ENCODE measurements around the gene GPC1. TPM values are rescaled to one million over a fixed set of nuclear protein-coding genes. Genes with fewer than 3 reads are reported as not detected.

Gene GPC1
- total RNA-seq, 2 donors from 2014 or later = 37.8 to 69.7 TPM

- Mint-ChIP-seq H3K4me1 (no peaks in the 10 kb centered on the region), H3K36me3 (ENCODE audit: low read depth) (peaks cover 10% of the 10 kb centered on the region), H3K9me3 (peaks cover 8% of the 10 kb centered on the region), H3K27ac (no peak overlapping the region), H3K4me3 (no peak overlapping the region), H3K27me3 (ENCODE audit: insufficient read depth) (peaks cover 27% of the 10 kb centered on the region)
- H3K27ac ChIP-seq (ENCODE audit: low read depth, low read length) = no peak overlapping the region
- H3K4me3 ChIP-seq (ENCODE audit: low read length) = no peak overlapping the region
- H3K9ac ChIP-seq (ENCODE audit: extremely low read depth, low read length, poor library complexity, severe bottlenecking) = no peak overlapping the region
- peaks cover 11% of the 10 kb centered on the region for H3K27me3 ChIP-seq (ENCODE audit: control insufficient read depth, insufficient read depth, low read length, poor library complexity, severe bottlenecking)
- no peaks in the 10 kb centered on the region for H3K36me3 ChIP-seq (ENCODE audit: control insufficient read depth, insufficient read depth, low read length)
- peak; percentile 22 for DNase-seq
- 96 to 100% methylated on average over 2 of the region's 2 CpGs for WGBS, 2 experiments (ENCODE audit: insufficient coverage in 1 of 2, insufficient read length in 1 of 2)
- no peaks in the 10 kb centered on the region for H3K4me1 ChIP-seq (ENCODE audit: control insufficient read depth, insufficient read depth, low read length)
- no peaks in the 10 kb centered on the region for H3K9me3 ChIP-seq (ENCODE audit: control insufficient read depth, low read length)
- no peak for TF ChIP-seq CTCF (conservative IDR thresholded peaks at IDR 0.05)
These were observed 79.2 kb downstream of the GPC1 start for GRCh38 chr2:240514631-240515030.

DNA sequence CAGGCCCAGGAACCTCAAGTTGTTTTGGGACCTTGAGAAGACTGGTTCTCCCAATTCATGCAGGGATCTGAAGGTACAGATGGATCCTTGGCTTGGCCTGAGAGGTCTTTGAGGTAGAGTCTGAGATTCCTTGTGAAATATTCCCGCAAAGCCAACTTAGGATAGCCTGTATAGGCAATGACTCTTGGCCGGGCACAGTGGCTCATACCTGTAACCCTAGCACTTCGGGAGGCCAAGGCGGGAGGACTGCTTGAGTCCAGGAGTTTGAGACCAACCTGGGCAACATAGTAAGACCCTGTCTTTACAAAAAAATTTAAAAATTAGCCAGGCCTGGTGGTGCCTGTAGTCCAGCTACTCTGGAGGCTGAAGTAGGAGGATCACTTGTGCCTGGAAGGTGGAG lies 81.9 kb downstream of the GPC1 start:
- TF ChIP-seq CTCF (conservative IDR thresholded peaks at IDR 0.05) = no peak
- Mint-ChIP-seq H3K4me3 (no peak overlapping the region), H3K27ac (no peak overlapping the region), H3K27me3 (ENCODE audit: insufficient read depth) (peaks cover 41% of the 10 kb centered on the region), H3K36me3 (ENCODE audit: low read depth) (peaks cover 19% of the 10 kb centered on the region), H3K9me3 (peaks cover 22% of the 10 kb centered on the region), H3K4me1 (peaks cover 2% of the 10 kb centered on the region)
- Histone ChIP-seq H3K4me3 (ENCODE audit: low read length) (no peak overlapping the region), H3K9ac (ENCODE audit: extremely low read depth, low read length, poor library complexity, severe bottlenecking) (no peak overlapping the region), H3K9me3 (ENCODE audit: control insufficient read depth, low read length) (peaks cover under 1% of the 10 kb centered on the region), H3K4me1 (ENCODE audit: control insufficient read depth, insufficient read depth, low read length) (no peaks in the 10 kb centered on the region), H3K27me3 (ENCODE audit: control insufficient read depth, insufficient read depth, low read length, poor library complexity, severe bottlenecking) (peaks cover 23% of the 10 kb centered on the region), H3K27ac (ENCODE audit: low read depth, low read length) (no peak overlapping the region), H3K36me3 (ENCODE audit: control insufficient read depth, insufficient read depth, low read length) (no peaks in the 10 kb centered on the region)
- no peak for DNase-seq
- 89 to 100% methylated on average over 4 of the region's 4 CpGs for WGBS, 2 experiments (ENCODE audit: insufficient coverage in 1 of 2, insufficient read length in 1 of 2)

Small RNA genes within 50 kb of the gene (microRNA-seq; reads per million reads assigned to microRNA genes)
- 167 reads per million, percentile 80 among the genes with 10 or more reads in this experiment for gene MIR149 (ENCODE audit: borderline microRNAs expressed)

Other genes with a start within 250 kb of the GPC1 start
- gene ANKMY1, start 122.3 kb downstream of the GPC1 start, total RNA-seq = 10 to 100 TPM in 1 of 2 donors, 1 to 10 TPM in 1; 7.4 to 13.3 TPM
- 1 to 10 TPM; 1.4 to 2.8 TPM for gene DUSP28, start 124.7 kb downstream of the GPC1 start, total RNA-seq
- 10 to 100 TPM; 38.4 to 52.4 TPM for gene RNPEPL1, start 132.8 kb downstream of the GPC1 start, total RNA-seq
- gene CAPN10, start 151.1 kb downstream of the GPC1 start, total RNA-seq = 10 to 100 TPM; 58.9 to 61.9 TPM
- under 1 TPM; 0.55 to 0.71 TPM for gene GPR35, start 189.8 kb downstream of the GPC1 start, total RNA-seq
- not detected for gene AQP12B, start 247.2 kb downstream of the GPC1 start, total RNA-seq

Data from endodermal cell (in vitro differentiated cells).